Thoracic aorta (tissue), 2 donors: ENCODE data around the gene GIPC3. TPM values are rescaled to one million over a fixed set of nuclear protein-coding genes. Genes with fewer than 3 reads are reported as not detected.

Source experiments
- ATAC-seq: fragments of 150-250 bp; one replicate; pipeline ENCODE4 v1.8.0; 2017; ENCODE audit warnings: low read depth; ENCODE audit not compliant: insufficient number of reproducible peaks, low FRiP score
- DNase-seq: peaks from one replicate; pipeline ENCODE4 v3.0.0-alpha.2; 2020; ENCODE audit warnings: low spot score
- H3K27ac ChIP-seq, 2 donors: fragments of 200-600 bp; sonication (generic); 1 replicate in 1 of 2; 2 replicates in 1 of 2; pipeline ENCODE4 v1.5.1; 2016; ENCODE audit warnings: mild to moderate bottlenecking in 2 of 2, moderate library complexity in 2 of 2
- H3K27me3 ChIP-seq: fragments of 200-600 bp; sonication (generic); replicated peaks from 2 replicates; pipeline ENCODE4 v1.6.0; 2016; ENCODE audit warnings: mild to moderate bottlenecking; ENCODE audit not compliant: insufficient read depth
- H3K36me3 ChIP-seq: fragments of 200-600 bp; sonication (generic); one replicate; pipeline ENCODE4 v1.5.1; 2016
- H3K4me1 ChIP-seq, 2 donors: fragments of 200-600 bp; sonication (generic); 1 replicate in 1 of 2; 2 replicates in 1 of 2; pipeline versions ENCODE4 v1.5.1 to v1.6.0; 2016; ENCODE audit warnings: low read depth in 2 of 2, mild to moderate bottlenecking in 1 of 2; ENCODE audit not compliant: control insufficient read depth in 1 of 2
- H3K4me3 ChIP-seq: fragments of 200-600 bp; sonication (generic); 2 replicates; pipeline ENCODE4 v1.5.1; 2016; ENCODE audit warnings: mild to moderate bottlenecking
- H3K9me3 ChIP-seq: fragments of 200-600 bp; sonication (generic); 2 replicates; pipeline ENCODE4 v1.5.1; 2016
- CTCF ChIP-seq: fragments of 200-600 bp; sonication (generic); IDR thresholded peaks from one replicate; pipeline ENCODE4 v1.5.1; 2019; ENCODE audit warnings: antibody characterized with exemption
- total RNA-seq, 2 donors: library from RNA; depleted of rRNA; stranded (reverse); fragments of >200 nt; gene quantifications; one replicate each; pipeline versions ENCODE4 v1.1.0 to v1.2.3, GENCODE V29; 2016

Gene GIPC3
- total RNA-seq, 2 donors from 2014 or later: 1.1 to 1.6 TPM

- no peaks in the 10 kb centered on the region for H3K4me1 ChIP-seq
- peaks cover 47% of the 10 kb centered on the region for H3K36me3 ChIP-seq
- ATAC-seq: no peak
Observed at GRCh38 chr19:3637621-3638020, 52.3 kb downstream of the GIPC3 start.

GRCh38 chr19:3638208-3639193 is 53.2 kb downstream of the GIPC3 start:
- no peak for ATAC-seq

More at GRCh38 chr19:3637621-3638020, 52.3 kb downstream of the GIPC3 start:
- Histone ChIP-seq H3K4me3 (no peak overlapping the region), H3K9me3 (no peaks in the 10 kb centered on the region), H3K27ac (no peak overlapping the region), H3K27me3 (no peaks in the 10 kb centered on the region)
- no peak for TF ChIP-seq CTCF
- DNase-seq: no peak

GRCh38 chr19:3639479-3639878 is 54.2 kb downstream of the GIPC3 start:
- Histone ChIP-seq H3K9me3 (no peaks in the 10 kb centered on the region), H3K27me3 (no peaks in the 10 kb centered on the region), H3K4me3 (no peak overlapping the region), H3K4me1 (no peaks in the 10 kb centered on the region), H3K36me3 (peaks cover 52% of the 10 kb centered on the region), H3K27ac (no peak overlapping the region)
- DNase-seq (no peak), ATAC-seq (no peak)
- no peak for TF ChIP-seq CTCF

More at GRCh38 chr19:3638208-3639193, 53.2 kb downstream of the GIPC3 start:
- H3K27ac ChIP-seq: no peak overlapping the region
- no peaks in the 10 kb centered on the region for H3K27me3 ChIP-seq
- H3K4me1 ChIP-seq: no peaks in the 10 kb centered on the region
- no peak overlapping the region for H3K4me3 ChIP-seq
- H3K36me3 ChIP-seq: peaks cover 47% of the 10 kb centered on the region
- no peak for TF ChIP-seq CTCF
- H3K9me3 ChIP-seq: no peaks in the 10 kb centered on the region
- DNase-seq: no peak

DNA sequence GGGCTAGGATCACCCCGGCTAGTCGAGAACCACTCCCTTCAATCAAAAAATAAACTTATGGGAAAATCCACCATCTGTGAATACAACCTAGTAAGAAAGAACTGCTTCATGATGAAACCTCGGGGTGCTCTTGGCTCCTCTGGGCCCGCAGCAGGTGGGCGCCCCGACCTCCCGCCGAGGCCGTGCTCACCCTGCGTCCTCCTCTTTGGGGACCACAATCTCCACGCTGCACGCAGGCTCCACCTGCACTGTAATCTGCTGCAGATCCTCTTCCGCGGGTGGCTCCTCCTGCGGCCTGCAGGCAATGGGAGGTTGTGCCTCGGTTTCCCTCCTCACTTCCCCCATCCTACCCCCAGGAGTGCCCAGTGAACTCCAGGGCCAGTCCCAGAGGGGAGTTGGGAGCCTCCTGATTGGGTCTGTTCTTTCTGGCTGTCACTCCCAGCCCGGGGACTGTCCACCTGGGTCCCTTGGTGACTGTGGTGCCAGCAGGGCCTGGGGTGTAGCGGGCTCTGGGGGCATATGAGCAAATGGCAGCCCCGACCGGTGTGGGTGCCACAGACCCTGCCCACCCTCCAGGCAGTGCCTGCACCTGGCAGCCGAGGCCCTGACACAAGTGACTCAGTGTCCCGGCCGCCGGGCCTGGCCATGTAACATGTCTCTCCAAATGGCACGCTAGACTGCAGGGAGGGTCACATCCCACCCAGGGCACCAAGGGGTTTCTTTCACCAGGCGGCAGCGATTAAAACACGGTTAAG is 56.4 kb downstream of the GIPC3 start:
- Histone ChIP-seq H3K4me3 (no peak overlapping the region), H3K27ac (no peak overlapping the region), H3K4me1 (no peaks in the 10 kb centered on the region), H3K27me3 (no peaks in the 10 kb centered on the region), H3K9me3 (no peaks in the 10 kb centered on the region), H3K36me3 (peaks cover 60% of the 10 kb centered on the region)
- TF ChIP-seq CTCF: no peak
- no peak for DNase-seq
- no peak for ATAC-seq

- H3K36me3 ChIP-seq: peaks cover 57% of the 10 kb centered on the region
- no peak for DNase-seq
- no peak for TF ChIP-seq CTCF
Observed at GRCh38 chr19:3642296-3642695, 57.0 kb downstream of the GIPC3 start.

More at GRCh38 chr19:3642296-3642695, 57.0 kb downstream of the GIPC3 start:
- H3K9me3 ChIP-seq: no peaks in the 10 kb centered on the region
- H3K27me3 ChIP-seq: no peaks in the 10 kb centered on the region
- no peak for ATAC-seq
- H3K4me3 ChIP-seq: no peak overlapping the region
- H3K4me1 ChIP-seq: no peaks in the 10 kb centered on the region
- no peak overlapping the region for H3K27ac ChIP-seq
